H1 (cell line): ENCODE measurements around the gene COPZ1. TPM values are rescaled to one million over a fixed set of nuclear protein-coding genes. Genes with fewer than 3 reads are reported as not detected.

Source experiments
- CTCF ChIA-PET: fragments of 300-600 bp; sonication (Branson Sonifier 250); formaldehyde crosslinking; loops from one replicate; lab custom pipeline; 2021; ENCODE audit not compliant: partially characterized antibody; lab: Charles Lee
- POLR2A ChIA-PET: fragments of 300-600 bp; sonication (Branson Sonifier 250); formaldehyde crosslinking; loops from one replicate; lab custom pipeline; 2021; ENCODE audit warnings: inconsistent platforms; ENCODE audit not compliant: partially characterized antibody; lab: Charles Lee
- DNase-seq, 2 experiments: peaks; one replicate each; pipeline versions ENCODE4 v3.0.0 to v3.0.0-alpha.2; 2010 to 2022; ENCODE audit warnings: low spot score in 2 of 2, low read depth in 1 of 2, mixed read lengths in 1 of 2
- FAIRE-seq: peaks from 2 replicates; lab custom pipeline; 2011; peaks lifted over from hg19 to GRCh38; lab: Jason Lieb, UNC
- H2AFZ ChIP-seq: 2 replicates; pipeline ENCODE4 v1.8.1; 2012; ENCODE audit warnings: low read length, inconsistent platforms
- H2AK5ac ChIP-seq: 2 replicates; pipeline ENCODE4 v1.6.1; 2013; ENCODE audit warnings: low read depth, low read length
- H2BK120ac ChIP-seq: replicated peaks from 2 replicates; pipeline ENCODE3; 2013; ENCODE audit warnings: low read depth, low read length, inconsistent platforms
- H2BK12ac ChIP-seq: 2 replicates; pipeline ENCODE4 v1.6.1; 2013; ENCODE audit warnings: low read depth, low read length
- H2BK15ac ChIP-seq: 2 replicates; pipeline ENCODE4 v1.6.1; 2013; ENCODE audit warnings: low read length
- H2BK20ac ChIP-seq: 2 replicates; pipeline ENCODE4 v1.6.1; 2013; ENCODE audit warnings: low read length
- H2BK5ac ChIP-seq: 2 replicates; pipeline ENCODE4 v1.6.1; 2013; ENCODE audit warnings: low read depth, low read length
- H3K14ac ChIP-seq: 2 replicates; pipeline ENCODE4 v1.6.1; 2013; ENCODE audit warnings: inconsistent platforms; ENCODE audit not compliant: insufficient read length
- H3K18ac ChIP-seq: 2 replicates; pipeline ENCODE4 v1.6.1; 2013; ENCODE audit warnings: low read length; ENCODE audit errors: extremely low read depth
- H3K23ac ChIP-seq: 2 replicates; pipeline ENCODE4 v1.6.1; 2013; ENCODE audit warnings: inconsistent platforms; ENCODE audit not compliant: insufficient read length
- H3K23me2 ChIP-seq: 2 replicates; pipeline ENCODE4 v1.6.1; 2013; ENCODE audit warnings: low read depth, low read length
- H3K27ac ChIP-seq: 2 replicates; pipeline ENCODE4 v1.6.1; 2011; ENCODE audit warnings: low read depth, low read length, inconsistent platforms
- H3K27me3 ChIP-seq, 4 experiments: replicated peaks in 1 of 4; 1 replicate in 1 of 4; 2 replicates in 3 of 4; pipeline versions ENCODE4 v1.6.1 to v1.8.1; 2011 to 2013; ENCODE audit warnings: low read length in 3 of 4, mild to moderate bottlenecking in 3 of 4, inconsistent platforms in 2 of 4, mixed read lengths in 2 of 4, moderate library complexity in 1 of 4; ENCODE audit not compliant: control insufficient read depth in 3 of 4, insufficient read depth in 3 of 4; ENCODE audit errors: extremely low read depth in 1 of 4
- H3K36me3 ChIP-seq, 4 experiments: 2 replicates each; pipeline versions ENCODE4 v1.6.1 to v1.8.1; 2011 to 2013; ENCODE audit warnings: mild to moderate bottlenecking in 4 of 4, low read length in 3 of 4, moderate library complexity in 2 of 4, control low read depth in 1 of 4, inconsistent platforms in 1 of 4; ENCODE audit not compliant: insufficient read depth in 4 of 4, control insufficient read depth in 2 of 4
- H3K4ac ChIP-seq: replicated peaks from 2 replicates; pipeline ENCODE3; 2013; ENCODE audit warnings: low read length, low read depth, mixed read lengths, inconsistent platforms; ENCODE audit not compliant: insufficient read length
- H3K4me1 ChIP-seq, 4 experiments: replicated peaks in 1 of 4; 1 replicate in 1 of 4; 2 replicates in 3 of 4; pipeline versions ENCODE4 v1.6.1 to v1.8.1; 2011 to 2013; ENCODE audit warnings: low read length in 3 of 4, inconsistent platforms in 2 of 4, mixed read lengths in 1 of 4; ENCODE audit not compliant: insufficient read depth in 4 of 4, control insufficient read depth in 3 of 4
- H3K4me2 ChIP-seq, 2 experiments: 2 replicates each; pipeline versions ENCODE4 v1.6.1 to v1.8.1; 2011 to 2013; ENCODE audit warnings: low read depth in 2 of 2, low read length in 2 of 2, control low read depth in 1 of 2, inconsistent platforms in 1 of 2, mild to moderate bottlenecking in 1 of 2; ENCODE audit not compliant: insufficient read depth in 1 of 2
- H3K4me3 ChIP-seq, 4 experiments: fragments of 200-600, 300-600 bp in 1 of 4; sonication (generic), shearing (Covaris generic), sonication (Bioruptor Twin) in 1 of 4; 2 replicates each; pipeline versions ENCODE4 v1.5.1 to v1.8.1; 2011 to 2016; ENCODE audit warnings: low read length in 4 of 4, low read depth in 3 of 4, control low read depth in 2 of 4, inconsistent platforms in 2 of 4, mild to moderate bottlenecking in 2 of 4, mixed read lengths in 1 of 4, moderate library complexity in 1 of 4; ENCODE audit not compliant: insufficient read depth in 2 of 4; ENCODE audit errors: extremely low read depth in 1 of 4
- H3K56ac ChIP-seq: replicated peaks from 2 replicates; pipeline ENCODE3; 2013; ENCODE audit warnings: low read depth, mild to moderate bottlenecking, mixed read lengths, low read length, inconsistent platforms; ENCODE audit not compliant: insufficient read length
- H3K79me1 ChIP-seq: 2 replicates; pipeline ENCODE4 v1.6.1; 2013; ENCODE audit warnings: low read depth, low read length, control low read depth
- H3K79me2 ChIP-seq, 2 experiments: 2 replicates each; pipeline versions ENCODE4 v1.6.1 to v1.8.1; 2012 to 2013; ENCODE audit warnings: low read length in 2 of 2, mild to moderate bottlenecking in 2 of 2, inconsistent platforms in 1 of 2; ENCODE audit not compliant: insufficient read depth in 2 of 2, control insufficient read depth in 1 of 2
- H3K9ac ChIP-seq, 4 experiments: replicated peaks in 1 of 4; 1 replicate in 1 of 4; 2 replicates in 3 of 4; pipeline versions ENCODE4 v1.6.1 to v1.8.1; 2011 to 2013; ENCODE audit warnings: low read depth in 3 of 4, low read length in 3 of 4, control low read depth in 2 of 4, mild to moderate bottlenecking in 2 of 4, moderate library complexity in 2 of 4, inconsistent platforms in 1 of 4; ENCODE audit errors: extremely low read depth in 1 of 4
- H3K9me3 ChIP-seq, 2 experiments: 2 replicates each; pipeline versions ENCODE4 v1.6.1 to v1.8.1; 2012 to 2013; ENCODE audit warnings: mild to moderate bottlenecking in 2 of 2, moderate library complexity in 2 of 2, control low read depth in 1 of 2, inconsistent platforms in 1 of 2, low read depth in 1 of 2, low read length in 1 of 2, mixed read lengths in 1 of 2; ENCODE audit not compliant: insufficient read depth in 2 of 2
- H4K20me1 ChIP-seq, 2 experiments: replicated peaks in 1 of 2; 2 replicates each; pipeline versions ENCODE3 to v1.8.1; 2011 to 2013; ENCODE audit warnings: inconsistent platforms in 2 of 2, low read length in 2 of 2, mild to moderate bottlenecking in 1 of 2; ENCODE audit not compliant: insufficient read depth in 2 of 2, control insufficient read depth in 1 of 2
- H4K5ac ChIP-seq: 2 replicates; pipeline ENCODE4 v1.6.1; 2013; ENCODE audit warnings: low read length, low read depth, mixed read lengths, inconsistent platforms; ENCODE audit not compliant: insufficient read length
- H4K8ac ChIP-seq: 2 replicates; pipeline ENCODE4 v1.8.0; 2013; ENCODE audit warnings: mild to moderate bottlenecking, moderate library complexity, low read length, inconsistent platforms; ENCODE audit not compliant: insufficient read depth; ENCODE audit errors: extremely low read depth
- H4K91ac ChIP-seq: replicated peaks from 2 replicates; pipeline ENCODE3; 2013; ENCODE audit warnings: low read length, mixed read lengths, inconsistent platforms; ENCODE audit not compliant: insufficient read length
- ATF2 ChIP-seq: IDR thresholded peaks from 2 replicates; pipeline ENCODE4 v1.6.1; 2012; ENCODE audit warnings: low read length, inconsistent platforms
- KDM4A ChIP-seq: IDR thresholded peaks from one replicate; pipeline ENCODE4 v1.7.1; 2012; ENCODE audit warnings: low read depth, mild to moderate bottlenecking, moderate library complexity, low read length, inconsistent platforms; ENCODE audit not compliant: severe bottlenecking
- WGBS, 2 experiments: shearing (Covaris generic) in 1 of 2; methylation state at CpG; one replicate each; pipeline versions ENCODE4 v1.1.6 to v1.1.7; 2013 to 2015; ENCODE audit warnings: low lambda C conversion rate in 2 of 2, mixed read lengths in 2 of 2, inconsistent platforms in 1 of 2, low coverage in 1 of 2, missing lambda C conversion rate in 1 of 2; ENCODE audit not compliant: insufficient replicate concordance in 2 of 2, insufficient coverage in 1 of 2, insufficient read length in 1 of 2; ENCODE audit errors: extremely low coverage in 1 of 2, missing lambda C conversion rate in 1 of 2; 5-methylcytosine and 5-hydroxymethylcytosine counted together
- polyA plus RNA-seq, 7 experiments: library from polyadenylated mRNA; depleted of rRNA in 3 of 7; stranded (reverse) in 5 of 7; unstranded in 2 of 7; fragments of >200 nt in 5 of 7; fragments of 200-250 nt in 2 of 7; gene quantifications; 1 replicate in 5 of 7; 2 replicates in 1 of 7; 4 replicates in 1 of 7; pipeline versions ENCODE4 v1.2.1 to v1.2.3, GENCODE V29; 2011 to 2013; ENCODE audit warnings: missing spikeins in 2 of 7, mixed read lengths in 2 of 7
- total RNA-seq: library from RNA; stranded (reverse); fragmentation: NEBNext Ultra II Directional; extraction: Animal tissue kit (Norgen Biotek cat#: 25700); gene quantifications from 2 replicates; pipeline ENCODE4 v1.2.1, GENCODE V29; 2021

The COPZ1 gene
- total and polyA plus RNA-seq, 2 of the 8 experiments (the other 6 are each of a cell fraction or from before 2014, with no cell fraction given) = 103 to 133 TPM

GRCh38 chr12:54378796-54379397 is 54.0 kb downstream of the COPZ1 start:
- Histone ChIP-seq H2AK5ac (no peak overlapping the region), H4K5ac (no peak overlapping the region), H3K36me3 (peaks cover 0 to 10% (median 7%) of the 10 kb centered on the region in 4 experiments; a peak in 4 of 8 replicates), H3K23me2 (peaks cover 2% of the 10 kb centered on the region; the same call in 1 of the 2 replicates), H4K8ac (no peak overlapping the region), H2BK12ac (no peak overlapping the region), H3K56ac (no peak overlapping the region), H4K91ac (no peak overlapping the region), H3K23ac (no peak overlapping the region), H3K4me1 (peaks cover 0 to 11% (median 7%) of the 10 kb centered on the region in 4 experiments; a peak in 5 of 7 replicates), H4K20me1 (peaks cover 10 to 11% of the 10 kb centered on the region in 2 experiments), H2AFZ (no peak overlapping the region), H3K4me3 (peak overlapping the region; percentile 30 to 54 (median 38)), H3K27ac (no peak overlapping the region), H2BK120ac (no peak overlapping the region), H3K9ac (peak overlapping the region in 1 of 4 experiments; percentile 41; a peak in 2 of 7 replicates), H3K4me2 (peak overlapping the region; percentile 1 to 84), H3K79me1 (0 out of 2 replicates have a peak, but pooled peaks cover 2% of the 10 kb centered on the region), H2BK15ac (no peak overlapping the region), H3K14ac (no peak overlapping the region), H2BK20ac (no peak overlapping the region), H3K18ac (no peak overlapping the region), H2BK5ac (no peak overlapping the region), H3K4ac (no peak overlapping the region), H3K27me3 (peaks cover 0 to 3% (median 1%) of the 10 kb centered on the region in 4 experiments; a peak in 2 of 7 replicates), H3K9me3 (no peaks in the 10 kb centered on the region), H3K79me2 (no peaks in the 10 kb centered on the region)
- FAIRE-seq (no peak), DNase-seq (peak in 1 of 2 experiments; percentile 89)
- ChIA-PET POLR2A (interaction anchor here (1.1 to 2.4 kb wide), 11 partner anchors 9 to 164 kb away, joined by 3 to 14 read pairs (median 7); partner anchors contain the start of genes CBX5 and HNRNPA1), CTCF (interaction anchor here (0.7 to 10.5 kb wide), 44 partner anchors 7 to 417 kb away, joined by 3 to 168 read pairs (median 8); partner anchors contain the start of gene NFE2)
- TF ChIP-seq ATF2 (no peak), KDM4A (peak; percentile 43)
- 10% methylated on average over 5 of the region's 49 CpGs; no CpG with 5 or more reads in 1 of the 2 experiments for WGBS, 2 experiments
